ENCODE measurements around the gene JAML.

DNA sequence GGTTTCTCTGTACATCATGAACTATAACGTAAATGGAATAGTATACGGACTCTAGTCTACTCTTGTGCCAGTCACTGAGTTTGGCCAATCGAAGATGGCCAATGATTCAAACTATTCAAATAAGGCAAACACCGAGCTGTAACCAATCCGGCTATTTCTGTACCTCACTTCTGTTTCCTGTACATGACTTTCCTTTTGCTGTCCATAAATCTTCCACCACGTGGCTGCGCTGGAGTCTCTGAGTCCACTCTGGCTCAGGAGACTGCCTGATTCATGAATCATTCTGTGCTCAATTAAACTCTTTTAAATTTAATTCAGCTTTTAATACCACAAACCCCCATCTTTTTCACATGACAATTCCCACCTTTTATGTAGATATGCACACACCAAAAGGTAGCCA lies 1.5 kb upstream of the JAML start:
- TF ChIP-seq, protein P1, sequence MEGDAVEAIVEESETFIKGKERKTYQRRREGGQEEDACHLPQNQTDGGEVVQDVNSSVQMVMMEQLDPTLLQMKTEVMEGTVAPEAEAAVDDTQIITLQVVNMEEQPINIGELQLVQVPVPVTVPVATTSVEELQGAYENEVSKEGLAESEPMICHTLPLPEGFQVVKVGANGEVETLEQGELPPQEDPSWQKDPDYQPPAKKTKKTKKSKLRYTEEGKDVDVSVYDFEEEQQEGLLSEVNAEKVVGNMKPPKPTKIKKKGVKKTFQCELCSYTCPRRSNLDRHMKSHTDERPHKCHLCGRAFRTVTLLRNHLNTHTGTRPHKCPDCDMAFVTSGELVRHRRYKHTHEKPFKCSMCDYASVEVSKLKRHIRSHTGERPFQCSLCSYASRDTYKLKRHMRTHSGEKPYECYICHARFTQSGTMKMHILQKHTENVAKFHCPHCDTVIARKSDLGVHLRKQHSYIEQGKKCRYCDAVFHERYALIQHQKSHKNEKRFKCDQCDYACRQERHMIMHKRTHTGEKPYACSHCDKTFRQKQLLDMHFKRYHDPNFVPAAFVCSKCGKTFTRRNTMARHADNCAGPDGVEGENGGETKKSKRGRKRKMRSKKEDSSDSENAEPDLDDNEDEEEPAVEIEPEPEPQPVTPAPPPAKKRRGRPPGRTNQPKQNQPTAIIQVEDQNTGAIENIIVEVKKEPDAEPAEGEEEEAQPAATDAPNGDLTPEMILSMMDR (IDR thresholded peaks at IDR 0.05), result no peak
- TF ChIP-seq POLR2A (IDR thresholded peaks at IDR 0.05), result no peak

All from heart left ventricle (tissue), 13 donors.